Ovary (tissue), 10 donors: ENCODE measurements around the gene TGFB1. TPM values are rescaled to one million over a fixed set of nuclear protein-coding genes. Genes with fewer than 3 reads are reported as not detected.
A peak's percentile ranks its signal among the peaks of the same experiment; 100 is the strongest.

ENCODE experiments used
- DNase-seq, 5 donors: peaks; one replicate each; pipeline ENCODE4 v3.0.0-alpha.2; 2019 to 2020
- H3K27ac ChIP-seq, 2 donors: fragments of 200-600 bp; one replicate each; pipeline versions ENCODE4 v1.5.1 to v1.8.0; 2019 to 2022
- H3K27me3 ChIP-seq: fragments of 200-600 bp; one replicate; pipeline ENCODE4 v1.8.0; 2022
- H3K36me3 ChIP-seq: fragments of 200-600 bp; sonication (generic); one replicate; pipeline ENCODE4 v1.5.1; 2019
- H3K4me1 ChIP-seq: one replicate; pipeline ENCODE4 v1.8.1; 2013; ENCODE audit warnings: mild to moderate bottlenecking, moderate library complexity; ENCODE audit not compliant: insufficient read depth
- H3K4me3 ChIP-seq: fragments of 200-600 bp; sonication (generic); one replicate; pipeline ENCODE4 v1.5.1; 2017
- H3K9me3 ChIP-seq, 2 donors: fragments of 200-600 bp in 1 of 2; sonication (generic) in 1 of 2; one replicate each; pipeline versions ENCODE4 v1.5.1 to v1.8.1; 2013 to 2019; ENCODE audit warnings: mild to moderate bottlenecking in 1 of 2, moderate library complexity in 1 of 2
- EP300 ChIP-seq: sonication (generic); formaldehyde crosslinking; IDR thresholded peaks from one replicate; pipeline ENCODE4 v1.6.1; 2017; ENCODE audit warnings: antibody characterized with exemption
- POLR2A ChIP-seq: fragments of 450-650 bp; IDR thresholded peaks from one replicate; pipeline ENCODE4 v1.6.1; 2017; ENCODE audit warnings: antibody characterized with exemption, mild to moderate bottlenecking, moderate library complexity
- WGBS, 3 donors: extraction: QIAGEN DNeasy Blood & Tissue Kit in 1 of 3; methylation state at CpG; one replicate each; pipeline versions ENCODE4 v1.1.5 to v1.1.7; 2013 to 2017; 5-methylcytosine and 5-hydroxymethylcytosine counted together
- intact Hi-C, 4 donors: fragments of 100-400 bp; cut with DNase I; formaldehyde crosslinking; loops; one replicate each; pipeline versions ENCODE4 v1.11.0 to v1.15.1; 2022 to 2023
- long read RNA-seq, 3 donors: library from polyadenylated mRNA in 2 of 3; unstranded in 2 of 3; transcript quantifications; one replicate each; pipeline ENCODE4 v2.0.0 and lab custom pipeline, GENCODE V29; 2021 to 2026
- polyA plus RNA-seq, 2 donors: library from polyadenylated mRNA; stranded (reverse); fragments of 200-250 nt in 1 of 2; fragments of 350-450 nt in 1 of 2; fragmentation: Illumina TruSeq in 1 of 2; extraction: RNeasy Lipid Tissue Mini Kit (QIAGEN cat#74804) in 1 of 2; gene quantifications; one replicate each; pipeline ENCODE4 v1.2.3, GENCODE V29; 2013 to 2014
- total RNA-seq, 7 donors: library from RNA; depleted of rRNA in 2 of 7; stranded (reverse); fragments of >200 nt in 2 of 7; fragmentation: NEBNext Ultra II Directional in 3 of 7; extraction: Animal tissue kit (Norgen Biotek cat#: 25700) in 3 of 7; gene quantifications; one replicate each; pipeline versions ENCODE4 v1.1.0 to v1.2.4, GENCODE V29; 2016 to 2023
- TF ChIP-seq, protein P1 (sequence below), 3 donors: fragments of 450-650 bp in 2 of 3; fragments of 200-600 bp in 1 of 3; IDR thresholded peaks; one replicate each; pipeline versions ENCODE4 v1.5.1 to v1.8.0; 2016 to 2022; ENCODE audit warnings: antibody characterized with exemption in 3 of 3, mild to moderate bottlenecking in 1 of 3
- donor health status: DM: no; HTN: no; CAD: no; lungs with moderate emphysema.
- donor health status: DM: no; HTN: no; CAD: no.
- donor health status: Bipolar disorder and iron deficiency.
- donor health status: DM: yes; HTN: yes; CAD: no.
- donor health status: DM: no; HTN: no; CAD: no.
- donor health status: DM: yes; HTN: yes; CAD: no.

Gene TGFB1
- total RNA-seq (10 to 100 TPM in 6 of 7 donors, 1 to 10 TPM in 1; 9.1 to 31.8 (median 22.1) TPM), polyA plus RNA-seq (10 to 100 TPM; 14.2 to 18.1 TPM)
- long read RNA-seq, donor 1, partial matches to known transcripts, result 1 of 20 reads
- long read RNA-seq, donor 1, other reads (novel, unspliced or antisense), result 18 of 20 reads
- long read RNA-seq, donor 2, transcript TGFB1-201 (7 exons, 2,769 nt), result major isoform, 6 of 507 reads
- long read RNA-seq, donor 2, partial matches to known transcripts, result 468 of 507 reads
- long read RNA-seq, donor 2, other reads (novel, unspliced or antisense), result 33 of 507 reads
- long read RNA-seq, donor 3, transcript TGFB1-201 (7 exons, 2,769 nt), result major isoform, 83 of 103 reads
- long read RNA-seq, donor 3, partial matches to known transcripts, result 2 of 103 reads
- long read RNA-seq, donor 3, other reads (novel, unspliced or antisense), result 18 of 103 reads

DNA sequence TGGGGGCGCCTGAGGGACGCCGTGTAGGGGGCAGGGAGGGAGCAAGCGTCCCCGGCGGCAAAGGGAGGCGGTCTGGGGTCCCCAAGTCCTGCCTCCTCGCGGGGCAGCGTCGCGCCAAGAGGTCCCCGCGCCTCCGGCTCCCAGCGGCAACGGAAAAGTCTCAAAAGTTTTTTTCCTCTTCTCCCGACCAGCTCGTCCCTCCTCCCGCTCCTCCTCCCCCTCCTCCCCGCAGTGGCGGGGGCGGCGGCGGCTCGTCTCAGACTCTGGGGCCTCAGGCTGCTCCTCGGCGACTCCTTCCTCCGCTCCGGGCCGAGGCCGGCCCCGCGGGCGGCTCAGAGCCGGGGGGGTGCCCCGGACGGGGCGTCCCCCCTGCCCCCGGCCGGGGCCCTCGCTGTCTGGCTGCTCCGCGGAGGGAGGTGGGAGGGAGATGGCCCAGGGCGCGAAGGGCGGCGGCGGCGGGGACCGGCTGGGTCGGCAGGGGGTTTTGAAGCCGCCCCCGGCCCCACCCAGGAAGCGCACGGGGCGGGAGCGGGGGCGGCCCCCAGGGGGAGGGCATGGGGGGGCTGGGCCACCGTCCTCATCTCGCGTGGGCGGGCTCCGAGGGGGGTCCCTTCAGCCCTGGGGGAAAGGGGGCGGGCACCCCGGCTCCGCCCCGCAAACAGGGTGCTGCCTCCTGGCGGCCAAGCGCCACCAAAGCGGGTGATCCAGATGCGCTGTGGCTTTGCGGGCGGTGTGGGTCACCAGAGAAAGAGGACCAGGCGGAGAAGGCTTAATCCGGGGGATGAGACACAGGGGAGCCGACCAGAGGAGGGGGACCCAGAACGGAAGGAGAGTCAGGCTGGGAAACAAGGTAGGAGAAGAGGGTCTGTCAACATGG, at the start of gene TGFB1:
TSS of gene TGFB1 (minus strand) at position 457 of the 877 bp plus-strand sequence. CDS start 878 bp downstream, outside the sequence.
- Histone ChIP-seq H3K27me3 (no peaks in the 10 kb centered on the region), H3K4me3 (peak within 1 kb of the TSS; percentile 60), H3K9me3 (no peaks in the 10 kb centered on the region), H3K4me1 (peaks cover 12% of the 10 kb centered on the region), H3K27ac (peak within 1 kb of the TSS; percentile 65 to 77), H3K36me3 (no peaks in the 10 kb centered on the region)
- TF ChIP-seq, protein P1, sequence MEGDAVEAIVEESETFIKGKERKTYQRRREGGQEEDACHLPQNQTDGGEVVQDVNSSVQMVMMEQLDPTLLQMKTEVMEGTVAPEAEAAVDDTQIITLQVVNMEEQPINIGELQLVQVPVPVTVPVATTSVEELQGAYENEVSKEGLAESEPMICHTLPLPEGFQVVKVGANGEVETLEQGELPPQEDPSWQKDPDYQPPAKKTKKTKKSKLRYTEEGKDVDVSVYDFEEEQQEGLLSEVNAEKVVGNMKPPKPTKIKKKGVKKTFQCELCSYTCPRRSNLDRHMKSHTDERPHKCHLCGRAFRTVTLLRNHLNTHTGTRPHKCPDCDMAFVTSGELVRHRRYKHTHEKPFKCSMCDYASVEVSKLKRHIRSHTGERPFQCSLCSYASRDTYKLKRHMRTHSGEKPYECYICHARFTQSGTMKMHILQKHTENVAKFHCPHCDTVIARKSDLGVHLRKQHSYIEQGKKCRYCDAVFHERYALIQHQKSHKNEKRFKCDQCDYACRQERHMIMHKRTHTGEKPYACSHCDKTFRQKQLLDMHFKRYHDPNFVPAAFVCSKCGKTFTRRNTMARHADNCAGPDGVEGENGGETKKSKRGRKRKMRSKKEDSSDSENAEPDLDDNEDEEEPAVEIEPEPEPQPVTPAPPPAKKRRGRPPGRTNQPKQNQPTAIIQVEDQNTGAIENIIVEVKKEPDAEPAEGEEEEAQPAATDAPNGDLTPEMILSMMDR (IDR thresholded peaks at IDR 0.05), result peak; percentile 80 to 91 (median 89)
- TF ChIP-seq EP300 (no peak), POLR2A (peak; percentile 57)
- WGBS, 3 donors, result 0 to 1% (median 1%) methylated on average over 53 to 78 of the region's 78 CpGs
- peak; percentile 80 to 89 (median 87) for DNase-seq
- intact Hi-C loops, result loop anchor here in 2 of 4 donors (2.0 to 5.0 kb wide), 2 partner anchors 29 to 41 kb away; partner anchors contain the start of gene CCDC97 (in 1 of the 2)

DNA sequence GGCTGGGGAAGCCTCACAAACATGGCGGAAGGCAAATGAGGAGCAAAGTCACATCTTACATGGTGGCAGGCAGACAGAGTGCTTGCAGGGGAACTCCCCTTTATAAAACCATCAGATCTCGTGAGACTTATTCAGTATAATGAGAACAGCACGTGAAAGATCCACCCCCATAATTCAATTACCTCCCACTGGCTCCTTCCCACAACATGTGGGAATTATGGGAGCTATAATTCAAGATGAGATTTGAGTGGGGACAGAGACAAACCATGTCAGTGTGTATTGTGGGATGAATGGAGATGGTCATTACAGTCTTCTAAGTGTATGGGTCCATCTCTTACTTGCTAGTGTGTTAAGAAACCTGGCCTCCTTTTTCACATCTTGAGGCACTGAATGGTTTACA, 48.3 kb upstream of the TGFB1 start:
- no peak for DNase-seq
- Histone ChIP-seq H3K4me3 (no peak overlapping the region), H3K36me3 (no peaks in the 10 kb centered on the region), H3K27ac (no peak overlapping the region), H3K27me3 (no peaks in the 10 kb centered on the region), H3K4me1 (peaks cover 3% of the 10 kb centered on the region), H3K9me3 (no peaks in the 10 kb centered on the region)
- TF ChIP-seq, protein P1 (IDR thresholded peaks at IDR 0.05), result no peak
- TF ChIP-seq POLR2A (no peak), EP300 (no peak)
- WGBS, 3 donors, result 71 to 79% (median 73%) methylated on average over 3 of the region's 3 CpGs
- intact Hi-C loops, result no loop called here

GRCh38 chr19:41401483-41401882, 47.8 kb upstream of the TGFB1 start:
- Histone ChIP-seq H3K27ac (no peak overlapping the region), H3K4me3 (no peak overlapping the region), H3K36me3 (no peaks in the 10 kb centered on the region), H3K9me3 (no peaks in the 10 kb centered on the region), H3K4me1 (peaks cover 3% of the 10 kb centered on the region), H3K27me3 (no peaks in the 10 kb centered on the region)
- WGBS, 3 donors, result 74 to 76% (median 74%) methylated on average over 4 of the region's 4 CpGs
- TF ChIP-seq EP300 (no peak), POLR2A (no peak)
- TF ChIP-seq, protein P1 (IDR thresholded peaks at IDR 0.05), result no peak
- no peak for DNase-seq
- intact Hi-C loops, result no loop called here

GRCh38 chr19:41399525-41399924, 45.8 kb upstream of the TGFB1 start:
- Histone ChIP-seq H3K9me3 (no peaks in the 10 kb centered on the region), H3K27me3 (no peaks in the 10 kb centered on the region), H3K4me3 (no peak overlapping the region), H3K27ac (no peak overlapping the region), H3K4me1 (peaks cover 5% of the 10 kb centered on the region), H3K36me3 (no peaks in the 10 kb centered on the region)
- no peak for TF ChIP-seq POLR2A
- TF ChIP-seq, protein P1 (IDR thresholded peaks at IDR 0.05), result no peak
- no peak for TF ChIP-seq EP300
- intact Hi-C loops, result no loop called here
- WGBS, 3 donors, result 82 to 89% (median 85%) methylated on average over 2 of the region's 2 CpGs
- no peak for DNase-seq
